Keratinocyte (primary cell): ENCODE measurements around the gene HTRA3.

Experiments used
- CTCF ChIP-seq, 3 experiments: IDR thresholded peaks in 1 of 3; conservative IDR thresholded peaks in 1 of 3; optimal IDR thresholded peaks in 1 of 3; 2 replicates in 2 of 3; 3 replicates in 1 of 3; pipeline versions ENCODE3 to v1.5.1; 2011; ENCODE audit warnings: low read length in 3 of 3, mild to moderate bottlenecking in 3 of 3, moderate library complexity in 2 of 3, control low read depth in 1 of 3, inconsistent platforms in 1 of 3; ENCODE audit not compliant: insufficient read depth in 2 of 3; ENCODE audit errors: extremely low read depth in 1 of 3
- EZH2 ChIP-seq: IDR thresholded peaks from one replicate; pipeline ENCODE4 v1.6.1; 2012; ENCODE audit warnings: inconsistent platforms, mild to moderate bottlenecking, low read length, moderate library complexity

GRCh38 chr4:8235686-8236085, 33.9 kb upstream of the HTRA3 start:
- no peak for TF ChIP-seq CTCF (optimal IDR thresholded peaks at IDR 0.05 in 1 of 3, IDR thresholded peaks at IDR 0.05 in 1 of 3, conservative IDR thresholded peaks at IDR 0.05 in 1 of 3; ENCODE audit: extremely low read depth in 1 of 3, insufficient read depth in 2 of 3, low read length in 3 of 3)
- TF ChIP-seq EZH2 = no peak
